Upper lobe of right lung (tissue), 1 donor: ENCODE results near the gene EPB41L4B. TPM values are rescaled to one million over a fixed set of nuclear protein-coding genes. Genes with fewer than 3 reads are reported as not detected.

Experiments
- ATAC-seq: fragments of 200-7000 bp; cut with Tn5 transposase; one replicate; pipeline ENCODE4 v1.9.1; 2020; ENCODE audit warnings: mild to moderate bottlenecking, moderate library complexity
- DNase-seq: peaks from one replicate; pipeline ENCODE4 v3.0.0-alpha.2; 2020
- H3K27ac ChIP-seq: fragments of 200-600 bp; one replicate; pipeline ENCODE4 v1.8.0; 2022
- H3K27me3 ChIP-seq: fragments of 200-600 bp; one replicate; pipeline ENCODE4 v1.8.0; 2022; ENCODE audit warnings: mild to moderate bottlenecking
- H3K36me3 ChIP-seq: fragments of 200-600 bp; one replicate; pipeline ENCODE4 v1.8.0; 2022
- H3K4me1 ChIP-seq: fragments of 200-600 bp; one replicate; pipeline ENCODE4 v1.8.0; 2022
- H3K4me3 ChIP-seq: fragments of 200-600 bp; one replicate; pipeline ENCODE4 v1.8.0; 2022; ENCODE audit warnings: mild to moderate bottlenecking
- H3K9me3 ChIP-seq: fragments of 200-600 bp; one replicate; pipeline ENCODE4 v1.8.0; 2022
- intact Hi-C: fragments of 100-400 bp; cut with DNase I; formaldehyde crosslinking; loops from one replicate; pipeline ENCODE4 v1.11.0; 2022
- total RNA-seq: library from RNA; stranded (reverse); fragmentation: NEBNext Ultra II Directional; extraction: Animal tissue kit (Norgen Biotek cat#: 25700); gene quantifications from one replicate; pipeline ENCODE4 v1.2.1, GENCODE V29; 2021
- TF ChIP-seq, protein P1 (sequence below): fragments of 200-600 bp; IDR thresholded peaks from one replicate; pipeline ENCODE4 v1.8.0; 2022; ENCODE audit warnings: antibody characterized with exemption
- donor health status: DM: no; HTN: yes; CAD: no; lungs with severe emphysema.

Gene EPB41L4B
- total RNA-seq, 1 donor from 2014 or later = 10.1 TPM

DNA sequence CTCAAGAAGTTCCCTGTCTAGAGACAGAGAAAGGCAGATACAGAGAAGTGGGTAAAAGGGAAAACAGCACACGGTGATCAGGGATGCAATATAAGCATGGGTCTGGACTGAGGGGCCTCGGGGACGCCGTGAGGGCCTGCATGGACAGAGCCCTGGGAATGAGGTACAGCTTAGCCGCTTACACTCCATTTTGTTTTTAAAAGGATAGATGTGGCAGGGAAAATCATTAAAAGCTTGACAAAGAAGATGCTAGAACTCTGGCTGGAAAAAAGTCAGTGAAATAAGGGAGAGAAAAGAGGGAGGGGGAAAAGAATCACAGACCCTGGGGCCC lies 69.1 kb downstream of the EPB41L4B start:
- DNase-seq = no peak
- H3K27ac ChIP-seq = peak overlapping the region; percentile 24

DNA sequence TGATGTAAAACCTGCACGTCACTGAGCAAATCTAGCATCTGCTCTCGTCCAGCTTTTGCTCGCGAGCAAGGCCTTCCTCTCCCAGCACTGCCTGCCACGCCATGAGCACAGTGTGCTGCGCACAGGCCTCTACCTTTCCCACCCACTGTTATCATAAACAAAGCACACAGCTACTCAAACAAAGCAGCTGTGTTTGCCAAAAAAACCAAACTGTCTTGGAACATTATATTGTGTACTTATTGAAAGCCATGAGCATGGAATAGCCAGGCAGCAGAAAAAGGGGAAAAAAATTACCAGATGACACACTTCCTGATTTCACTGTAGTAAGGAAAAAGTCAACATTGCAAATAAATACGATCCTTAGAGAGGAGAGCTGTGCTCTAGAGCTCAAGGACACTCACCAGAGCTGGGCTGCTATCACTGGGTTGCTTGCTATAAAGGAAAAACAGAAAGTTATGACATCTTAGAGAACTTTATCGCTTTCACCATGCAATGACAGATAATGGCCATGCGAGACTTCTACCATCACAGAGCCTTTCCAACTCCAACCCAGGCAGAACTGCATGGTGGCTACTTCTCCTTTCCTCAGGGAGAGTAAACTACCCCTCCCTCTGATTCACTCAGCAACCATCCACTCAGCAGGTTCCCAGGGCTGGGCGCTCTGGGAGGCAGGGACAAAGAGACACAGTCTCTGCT lies 69.6 kb downstream of the EPB41L4B start:
- Histone ChIP-seq H3K36me3 (no peaks in the 10 kb centered on the region), H3K4me3 (no peak overlapping the region), H3K27ac (peak overlapping the region; percentile 24), H3K4me1 (peaks cover 7% of the 10 kb centered on the region), H3K27me3 (no peaks in the 10 kb centered on the region), H3K9me3 (no peaks in the 10 kb centered on the region)
- peak; percentile 80 for ATAC-seq
- TF ChIP-seq, protein P1, sequence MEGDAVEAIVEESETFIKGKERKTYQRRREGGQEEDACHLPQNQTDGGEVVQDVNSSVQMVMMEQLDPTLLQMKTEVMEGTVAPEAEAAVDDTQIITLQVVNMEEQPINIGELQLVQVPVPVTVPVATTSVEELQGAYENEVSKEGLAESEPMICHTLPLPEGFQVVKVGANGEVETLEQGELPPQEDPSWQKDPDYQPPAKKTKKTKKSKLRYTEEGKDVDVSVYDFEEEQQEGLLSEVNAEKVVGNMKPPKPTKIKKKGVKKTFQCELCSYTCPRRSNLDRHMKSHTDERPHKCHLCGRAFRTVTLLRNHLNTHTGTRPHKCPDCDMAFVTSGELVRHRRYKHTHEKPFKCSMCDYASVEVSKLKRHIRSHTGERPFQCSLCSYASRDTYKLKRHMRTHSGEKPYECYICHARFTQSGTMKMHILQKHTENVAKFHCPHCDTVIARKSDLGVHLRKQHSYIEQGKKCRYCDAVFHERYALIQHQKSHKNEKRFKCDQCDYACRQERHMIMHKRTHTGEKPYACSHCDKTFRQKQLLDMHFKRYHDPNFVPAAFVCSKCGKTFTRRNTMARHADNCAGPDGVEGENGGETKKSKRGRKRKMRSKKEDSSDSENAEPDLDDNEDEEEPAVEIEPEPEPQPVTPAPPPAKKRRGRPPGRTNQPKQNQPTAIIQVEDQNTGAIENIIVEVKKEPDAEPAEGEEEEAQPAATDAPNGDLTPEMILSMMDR = no peak
- intact Hi-C loops = no loop called here
- peak; percentile 72 for DNase-seq

More for the DNA sequence above, 69.1 kb downstream of the EPB41L4B start:
- TF ChIP-seq, protein P1 = no peak
- ATAC-seq = no peak
- Histone ChIP-seq H3K9me3 (no peaks in the 10 kb centered on the region), H3K4me1 (peaks cover 7% of the 10 kb centered on the region), H3K4me3 (no peak overlapping the region), H3K27me3 (no peaks in the 10 kb centered on the region), H3K36me3 (no peaks in the 10 kb centered on the region)
- intact Hi-C loops = no loop called here

DNA sequence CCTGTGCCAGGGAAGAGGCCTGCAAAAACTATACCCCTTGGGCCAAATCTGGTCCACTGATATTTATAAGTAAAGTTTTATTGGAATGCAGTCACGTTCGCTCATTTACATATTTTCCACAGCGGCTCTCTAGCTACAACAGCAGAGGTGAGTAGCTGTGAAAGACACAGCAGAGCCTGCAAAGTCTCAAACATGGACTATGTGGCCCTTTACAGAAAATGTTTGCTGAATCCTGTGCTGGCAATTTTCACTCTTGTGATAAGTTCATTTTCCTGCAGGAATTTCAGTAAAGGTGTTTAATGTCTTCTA lies 70.1 kb downstream of the EPB41L4B start:
- H3K9me3 ChIP-seq = no peaks in the 10 kb centered on the region
- H3K4me1 ChIP-seq = peaks cover 7% of the 10 kb centered on the region
- DNase-seq (no peak), ATAC-seq (no peak)
- H3K4me3 ChIP-seq = no peak overlapping the region
- intact Hi-C loops = no loop called here
- TF ChIP-seq, protein P1 = no peak
- no peaks in the 10 kb centered on the region for H3K36me3 ChIP-seq
- H3K27me3 ChIP-seq = no peaks in the 10 kb centered on the region
- H3K27ac ChIP-seq = no peak overlapping the region

DNA sequence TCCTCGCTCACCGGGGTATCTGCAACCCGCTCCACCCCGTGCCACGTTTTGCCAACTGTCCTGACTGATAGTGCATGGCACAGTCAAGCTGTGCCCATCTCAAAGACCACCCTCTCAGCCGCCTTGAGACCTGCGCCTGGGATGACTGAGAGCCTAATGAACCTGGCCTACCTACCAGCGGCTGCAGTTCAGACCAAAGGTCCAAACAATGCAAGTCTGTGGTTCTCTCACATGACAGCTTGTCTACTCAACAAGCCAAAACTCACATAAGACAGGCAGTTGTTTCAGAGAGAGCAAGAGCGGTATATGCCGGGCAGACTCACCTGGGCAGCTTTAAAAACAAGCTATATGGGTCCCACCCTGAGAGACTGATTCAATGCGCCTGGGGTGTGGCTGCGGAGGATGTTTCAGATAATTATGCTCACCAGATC lies 70.5 kb downstream of the EPB41L4B start:
- H3K27ac ChIP-seq = no peak overlapping the region
- no peaks in the 10 kb centered on the region for H3K36me3 ChIP-seq
- DNase-seq = no peak
- no peaks in the 10 kb centered on the region for H3K9me3 ChIP-seq
- no peak for ATAC-seq
- H3K4me1 ChIP-seq = peaks cover 7% of the 10 kb centered on the region
- TF ChIP-seq, protein P1 = no peak
- no peak overlapping the region for H3K4me3 ChIP-seq
- H3K27me3 ChIP-seq = no peaks in the 10 kb centered on the region
- intact Hi-C loops = no loop called here

DNA sequence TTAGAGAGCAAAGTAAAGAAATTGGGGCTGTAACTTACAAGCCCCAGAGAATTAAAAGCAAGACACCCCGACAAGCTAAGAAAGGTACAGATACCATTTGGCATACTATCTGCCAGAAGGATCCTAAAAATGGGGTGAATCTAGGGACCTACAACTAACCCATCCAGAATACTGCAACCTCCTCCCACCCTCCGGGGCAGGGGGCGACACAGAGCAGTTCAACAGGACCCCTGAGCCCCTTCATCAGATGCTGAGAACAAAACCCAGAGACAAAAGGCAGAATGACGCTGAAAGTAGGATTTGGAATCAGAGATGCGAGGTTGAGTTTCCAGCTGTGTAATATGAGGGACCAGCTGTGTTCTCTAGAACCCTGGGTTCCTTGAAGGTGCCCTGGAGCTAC lies 71.2 kb downstream of the EPB41L4B start:
- no peaks in the 10 kb centered on the region for H3K9me3 ChIP-seq
- DNase-seq = no peak
- intact Hi-C loops = no loop called here
- peaks cover 7% of the 10 kb centered on the region for H3K4me1 ChIP-seq
- H3K4me3 ChIP-seq = no peak overlapping the region
- no peak overlapping the region for H3K27ac ChIP-seq
- no peaks in the 10 kb centered on the region for H3K27me3 ChIP-seq
- no peak for ATAC-seq
- TF ChIP-seq, protein P1 = no peak
- H3K36me3 ChIP-seq = no peaks in the 10 kb centered on the region

DNA sequence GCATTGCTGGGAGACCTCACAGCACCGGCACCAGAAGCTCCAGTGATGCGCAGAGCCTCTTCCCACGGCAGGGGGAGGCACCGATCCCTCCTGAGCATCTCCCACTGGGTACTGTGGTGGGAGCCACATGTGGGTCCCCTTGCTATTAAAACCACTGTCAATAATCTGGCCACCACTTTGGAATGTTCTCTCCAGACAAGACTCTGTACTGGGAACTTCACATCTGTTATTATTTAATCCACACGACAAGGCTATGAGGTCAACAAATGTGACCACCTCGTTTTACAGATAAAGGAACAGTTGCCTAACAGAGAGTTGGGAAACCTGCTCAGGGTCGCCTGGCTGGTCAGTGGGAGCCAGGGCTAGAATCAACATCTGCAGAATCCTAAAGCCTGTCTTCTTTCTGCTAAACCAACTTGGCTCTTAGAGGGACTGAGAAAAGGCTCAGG lies 72.7 kb downstream of the EPB41L4B start:
- peaks cover 7% of the 10 kb centered on the region for H3K4me1 ChIP-seq
- TF ChIP-seq, protein P1 = no peak
- H3K36me3 ChIP-seq = no peaks in the 10 kb centered on the region
- H3K4me3 ChIP-seq = no peak overlapping the region
- H3K27ac ChIP-seq = no peak overlapping the region
- ATAC-seq (no peak), DNase-seq (no peak)
- H3K27me3 ChIP-seq = no peaks in the 10 kb centered on the region
- no peaks in the 10 kb centered on the region for H3K9me3 ChIP-seq
- intact Hi-C loops = no loop called here
